Measurements from ENCODE around the gene SPATA7.

GRCh38 chr14:88364710-88365413 lies 20.6 kb upstream of the SPATA7 start:
- TF ChIP-seq POLR2AphosphoS5 (IDR thresholded peaks at IDR 0.05; ENCODE audit: borderline replicate concordance, low read depth, low read length) (no peak), EZH2 (IDR thresholded peaks at IDR 0.05) (no peak)
